Common myeloid progenitor, CD34-positive (primary cell): ENCODE results near the gene ZBTB3.

ENCODE experiments used
- CTCF ChIA-PET: fragments of 350-600 bp; sonication (Branson Sonifier 250); formaldehyde crosslinking; loops from one replicate; lab custom pipeline; 2021; ENCODE audit warnings: antibody characterized with exemption; lab: Charles Lee
- POLR2A ChIA-PET: fragments of 350-600 bp; sonication (Branson Sonifier 250); formaldehyde crosslinking; loops from one replicate; lab custom pipeline; 2021; ENCODE audit warnings: antibody characterized with exemption; lab: Charles Lee
- DNase-seq, 3 donors: peaks; one replicate each; pipeline versions ENCODE4 v3.0.0 to v3.0.0-alpha.2; 2013
- H3K27ac ChIP-seq, 2 experiments: 1 replicate in 1 of 2; 2 replicates in 1 of 2; pipeline ENCODE4 v1.7.0; 2013; ENCODE audit warnings: inconsistent platforms in 2 of 2, low read length in 2 of 2, mild to moderate bottlenecking in 2 of 2, low read depth in 1 of 2, moderate library complexity in 1 of 2; ENCODE audit not compliant: severe bottlenecking in 2 of 2, insufficient read depth in 1 of 2, poor library complexity in 1 of 2
- H3K27me3 ChIP-seq, 5 experiments: replicated peaks in 2 of 5; 1 replicate in 3 of 5; 2 replicates in 2 of 5; pipeline versions ENCODE4 v1.6.1 to v1.7.0; 2013; ENCODE audit warnings: low read length in 4 of 5, mild to moderate bottlenecking in 2 of 5, moderate library complexity in 2 of 5, inconsistent platforms in 1 of 5; ENCODE audit not compliant: insufficient read depth in 5 of 5, control insufficient read depth in 4 of 5
- H3K36me3 ChIP-seq, 4 experiments: 1 replicate in 2 of 4; 2 replicates in 2 of 4; pipeline versions ENCODE4 v1.6.1 to v1.7.0; 2013; ENCODE audit warnings: low read length in 3 of 4, control low read depth in 1 of 4, mild to moderate bottlenecking in 1 of 4; ENCODE audit not compliant: control insufficient read depth in 4 of 4, insufficient read depth in 4 of 4
- H3K4me1 ChIP-seq, 4 experiments: 1 replicate in 3 of 4; 2 replicates in 1 of 4; pipeline versions ENCODE4 v1.6.1 to v1.7.1; 2013; ENCODE audit warnings: low read length in 3 of 4, mild to moderate bottlenecking in 3 of 4, control low read depth in 1 of 4, inconsistent platforms in 1 of 4, moderate library complexity in 1 of 4; ENCODE audit not compliant: control insufficient read depth in 4 of 4, insufficient read depth in 4 of 4; ENCODE audit errors: control extremely low read depth in 1 of 4
- H3K4me3 ChIP-seq, 7 experiments: 1 replicate in 4 of 7; 2 replicates in 3 of 7; pipeline versions ENCODE4 v1.5.1 to v1.7.0; 2013; ENCODE audit warnings: mild to moderate bottlenecking in 7 of 7, low read length in 6 of 7, moderate library complexity in 6 of 7, inconsistent platforms in 2 of 7, low read depth in 2 of 7, control low read depth in 1 of 7; ENCODE audit not compliant: insufficient read depth in 4 of 7, control insufficient read depth in 1 of 7; ENCODE audit errors: extremely low read depth in 1 of 7
- H3K9me3 ChIP-seq, 5 experiments: 1 replicate in 4 of 5; 2 replicates in 1 of 5; pipeline versions ENCODE4 v1.6.1 to v1.7.1; 2013; ENCODE audit warnings: low read length in 4 of 5, mild to moderate bottlenecking in 2 of 5, inconsistent platforms in 1 of 5, low read depth in 1 of 5, moderate library complexity in 1 of 5; ENCODE audit not compliant: control insufficient read depth in 4 of 5, insufficient read depth in 2 of 5; ENCODE audit errors: control extremely low read depth in 1 of 5
- WGBS: methylation state at CpG from one replicate; pipeline ENCODE4 v1.1.5; 2013; ENCODE audit not compliant: insufficient coverage; 5-methylcytosine and 5-hydroxymethylcytosine counted together

The ZBTB3 gene

DNA sequence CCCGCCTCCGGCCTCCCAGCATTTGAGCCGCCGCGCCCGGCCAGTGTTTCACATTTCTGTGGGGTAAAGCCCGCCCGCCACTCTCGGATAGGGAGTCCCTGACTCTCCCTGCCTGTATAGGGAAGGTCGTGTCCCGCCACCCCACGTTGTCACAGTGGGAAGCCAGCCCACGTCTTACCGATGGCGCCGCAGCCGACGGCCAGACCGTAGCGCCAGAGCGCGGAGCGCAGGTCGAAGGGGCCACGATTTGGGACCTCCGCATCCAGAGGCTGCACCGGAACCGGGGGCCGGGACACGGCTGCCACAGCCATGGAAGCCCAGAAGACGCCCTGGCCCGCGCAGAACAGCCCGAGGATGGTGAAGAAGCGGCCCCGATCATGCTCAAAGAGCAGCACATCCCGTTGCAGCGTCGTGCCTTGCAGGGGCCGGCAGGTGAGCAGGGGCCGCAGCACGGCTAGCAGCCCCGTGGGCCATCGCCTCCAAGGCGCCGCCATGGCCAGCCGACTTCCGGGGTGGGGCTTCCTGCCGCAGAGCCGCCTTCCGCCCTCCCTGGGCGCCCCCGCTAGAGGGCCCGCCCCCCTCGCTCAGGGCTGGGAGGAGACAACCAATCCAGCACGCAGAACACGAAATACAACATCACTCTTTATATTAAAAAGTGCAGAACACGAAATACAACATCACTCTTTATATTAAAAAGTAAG is 37.7 kb upstream of the ZBTB3 start, which contains the start of gene TMEM223:
TSS of gene TMEM223 (minus strand) at position 506 of the 701 bp plus-strand sequence. CDS start at position 494, 12 bp downstream.
- H3K36me3 ChIP-seq: peaks cover 17 to 62% (median 44%) of the 10 kb centered on the region in 4 experiments
- ChIA-PET CTCF (interaction anchor here (1.2 to 1.6 kb wide), 3 partner anchors 12 to 24 kb away, joined by 3 to 6 read pairs (median 5); partner anchors contain the start of gene NXF1), POLR2A (interaction anchor here (1.0 to 2.6 kb wide), 3 partner anchors 9 to 64 kb away, joined by 3 to 6 read pairs (median 3); partner anchors contain the start of genes HNRNPUL2, STX5 and TTC9C)
- peak within 1 kb of the TSS; percentile 66 to 88 for H3K27ac ChIP-seq
- no peaks in the 10 kb centered on the region for H3K9me3 ChIP-seq
- peak; percentile 82 to 91 (median 87) for DNase-seq
- peak within 1 kb of the TSS; percentile 81 to 98 (median 89) for H3K4me3 ChIP-seq
- H3K4me1 ChIP-seq: peaks cover 8 to 44% (median 40%) of the 10 kb centered on the region in 4 experiments
- WGBS: under 1% methylated on average over 47 of the region's 58 CpGs
- H3K27me3 ChIP-seq: no peaks in the 10 kb centered on the region

DNA sequence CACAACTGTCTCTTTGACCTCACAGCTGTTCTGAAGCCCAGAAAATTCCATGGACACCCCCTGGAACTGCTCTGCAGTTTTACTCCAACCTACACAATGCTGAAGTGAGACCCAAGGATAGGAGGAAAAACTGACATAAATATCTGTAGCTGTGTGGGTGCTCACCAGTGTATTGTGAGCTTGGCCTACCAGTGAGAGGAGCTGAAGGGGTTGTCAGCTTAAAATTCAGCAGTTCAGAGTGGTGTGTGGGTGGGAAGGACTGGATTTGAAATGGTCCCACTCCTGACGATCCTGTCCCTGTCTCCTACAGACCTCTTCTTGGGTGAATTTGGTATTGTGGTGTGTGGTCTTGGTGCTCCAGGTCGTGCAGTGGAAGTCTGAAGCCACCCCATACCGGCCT is 35.6 kb upstream of the ZBTB3 start:
- ChIA-PET POLR2A (interaction anchor here (0.6 to 2.2 kb wide), 6 partner anchors 15 to 126 kb away, joined by 3 to 11 read pairs (median 4); partner anchors contain the start of genes NXF1 and WDR74), CTCF (interaction anchor here (0.9 to 7.3 kb wide), 7 partner anchors 13 to 92 kb away, joined by 3 to 54 read pairs (median 5); partner anchors contain the start of genes NXF1, SLC3A2, TTC9C and WDR74)
- DNase-seq: no peak
- 100% methylated on average over 1 of the region's 3 CpGs for WGBS
- peaks cover 10 to 53% (median 47%) of the 10 kb centered on the region in 4 experiments for H3K4me1 ChIP-seq
- H3K27me3 ChIP-seq: no peaks in the 10 kb centered on the region
- H3K27ac ChIP-seq: peak overlapping the region in 1 of 2 experiments; percentile 22
- no peaks in the 10 kb centered on the region for H3K9me3 ChIP-seq
- no peak overlapping the region for H3K4me3 ChIP-seq
- peaks cover 13 to 51% (median 28%) of the 10 kb centered on the region in 4 experiments for H3K36me3 ChIP-seq

DNA sequence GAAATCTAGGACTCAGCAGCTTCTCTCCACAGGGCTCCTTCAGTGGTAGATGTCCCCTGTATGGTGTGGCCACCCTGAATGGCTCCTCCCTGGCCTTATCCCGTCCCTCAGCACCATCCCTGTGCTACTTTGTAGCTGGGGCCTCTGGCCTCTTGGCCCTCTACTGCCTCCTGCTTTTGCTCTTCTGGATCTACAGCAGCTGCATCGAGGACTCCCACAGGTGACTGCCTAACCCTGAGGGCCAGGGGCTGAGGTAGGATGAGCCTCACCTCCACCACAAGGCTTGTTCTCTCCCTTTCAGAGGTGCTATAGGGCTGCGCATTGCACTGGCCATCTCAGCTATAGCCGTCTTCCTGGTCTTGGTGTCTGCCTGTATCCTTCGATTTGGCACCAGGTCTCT is 35.0 kb upstream of the ZBTB3 start:
- ChIA-PET CTCF (interaction anchor here (0.9 to 7.3 kb wide), 8 partner anchors 15 to 92 kb away, joined by 3 to 54 read pairs (median 5); partner anchors contain the start of genes NXF1, SLC3A2, TTC9C and WDR74), POLR2A (interaction anchor here (0.6 to 3.7 kb wide), 5 partner anchors 15 to 58 kb away, joined by 3 to 65 read pairs (median 4); partner anchors contain the start of genes NXF1 and WDR74)
- Histone ChIP-seq H3K9me3 (no peaks in the 10 kb centered on the region), H3K4me3 (peak overlapping the region in 1 of 7 experiments; percentile 10), H3K4me1 (peaks cover 10 to 53% (median 47%) of the 10 kb centered on the region in 4 experiments), H3K27ac (peak overlapping the region in 1 of 2 experiments; percentile 88), H3K36me3 (peaks cover 10 to 45% (median 22%) of the 10 kb centered on the region in 4 experiments), H3K27me3 (no peaks in the 10 kb centered on the region)
- WGBS: 96% methylated on average over 4 of the region's 5 CpGs
- DNase-seq: no peak

DNA sequence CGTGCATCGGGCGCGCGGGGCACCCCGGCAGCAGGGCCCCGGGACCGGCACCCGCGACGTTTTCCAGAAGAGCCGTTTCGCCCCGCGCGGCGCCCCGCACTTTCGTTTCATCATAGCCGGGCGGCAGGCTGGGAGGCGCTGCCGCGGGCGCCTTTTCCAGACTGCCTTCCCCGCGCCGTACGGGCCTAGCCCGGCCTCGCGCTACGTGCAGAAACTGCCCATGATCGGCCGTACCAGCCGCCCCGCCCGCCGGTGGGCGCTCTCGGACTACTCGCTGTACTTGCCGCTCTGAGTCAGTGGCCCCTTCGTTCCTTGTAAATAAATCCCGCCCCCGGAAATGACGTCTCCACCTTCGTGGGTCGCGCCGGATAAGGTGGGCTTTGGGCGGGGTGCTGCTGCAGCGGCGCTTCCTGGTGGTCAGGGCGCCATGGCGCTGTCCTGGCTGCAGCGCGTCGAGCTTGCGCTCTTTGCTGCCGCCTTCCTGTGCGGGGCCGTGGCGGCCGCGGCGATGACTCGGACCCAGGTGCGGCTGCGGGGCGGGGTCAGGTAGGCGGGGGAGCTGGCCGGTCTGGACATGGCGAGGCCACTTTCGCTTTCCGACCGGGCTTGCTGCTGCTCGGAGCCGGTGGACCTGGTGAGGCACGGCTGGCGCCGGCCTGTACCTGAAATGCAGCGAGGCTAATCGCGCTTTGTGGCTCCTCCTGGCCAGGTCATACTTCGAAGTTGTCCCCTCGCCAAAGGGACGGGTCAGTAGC is 33.2 kb upstream of the ZBTB3 start, which contains the start of gene TMEM179B:
TSS of gene TMEM179B (plus strand) at position 398 of the 755 bp plus-strand sequence. CDS start at position 428, 30 bp downstream.
- Histone ChIP-seq H3K4me1 (peaks cover 10 to 48% (median 40%) of the 10 kb centered on the region in 4 experiments), H3K27ac (peak within 1 kb of the TSS; percentile 72 to 88), H3K36me3 (peaks cover 6 to 43% (median 24%) of the 10 kb centered on the region in 4 experiments), H3K4me3 (peak within 1 kb of the TSS; percentile 75 to 100 (median 97)), H3K27me3 (no peaks in the 10 kb centered on the region), H3K9me3 (no peaks in the 10 kb centered on the region)
- POLR2A ChIA-PET: interaction anchor here (0.8 to 3.7 kb wide), 15 partner anchors 10 to 196 kb away, joined by 3 to 65 read pairs (median 5); partner anchors contain the start of genes HNRNPUL2, SLC3A2, TAF6L and TTC9C
- 0% methylated on average over 74 of the region's 88 CpGs for WGBS
- CTCF ChIA-PET: interaction anchor here (0.6 to 7.3 kb wide), 32 partner anchors 8 to 196 kb away, joined by 3 to 54 read pairs (median 4); partner anchors contain the start of genes POLR2G, SLC3A2, TAF6L and TEX54
- DNase-seq: peak; percentile 98 to 99 (median 99)

DNA sequence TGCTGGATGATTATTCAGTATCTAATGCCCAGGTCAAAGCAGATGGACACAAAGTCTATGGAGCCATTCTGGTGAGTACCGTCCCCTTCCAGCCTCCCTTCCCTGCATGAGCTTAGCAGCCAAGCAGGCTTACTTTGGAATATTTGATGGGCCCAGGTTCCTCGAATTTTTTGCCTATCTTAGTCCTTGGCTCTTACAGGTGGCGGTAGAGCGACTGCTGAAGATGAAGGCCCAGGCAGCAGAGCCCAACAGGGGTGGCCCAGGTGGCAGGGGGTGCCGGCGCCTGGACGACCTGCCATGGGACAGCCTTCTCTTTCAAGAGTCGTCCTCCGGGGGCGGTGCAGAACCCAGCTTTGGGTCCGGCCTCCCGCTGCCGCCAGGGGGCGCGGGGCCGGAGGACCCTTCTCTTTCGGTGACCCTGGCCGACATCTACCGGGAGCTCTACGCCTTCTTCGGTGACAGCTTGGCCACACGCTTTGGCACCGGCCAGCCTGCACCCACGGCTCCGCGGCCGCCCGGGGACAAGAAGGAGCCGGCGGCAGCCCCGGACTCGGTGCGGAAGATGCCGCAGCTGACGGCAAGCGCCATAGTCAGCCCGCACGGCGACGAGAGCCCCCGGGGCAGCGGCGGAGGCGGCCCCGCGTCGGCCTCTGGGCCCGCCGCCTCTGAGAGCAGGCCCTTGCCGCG is 32.5 kb upstream of the ZBTB3 start:
- H3K36me3 ChIP-seq: peaks cover 6 to 46% (median 28%) of the 10 kb centered on the region in 4 experiments
- POLR2A ChIA-PET: interaction anchor here (0.5 to 3.7 kb wide), 15 partner anchors 11 to 1358 kb away, joined by 3 to 65 read pairs (median 5); partner anchors contain the start of genes HNRNPUL2, SLC3A2, TAF6L and TTC9C

More for the DNA sequence above, 32.5 kb upstream of the ZBTB3 start:
- Histone ChIP-seq H3K9me3 (no peaks in the 10 kb centered on the region), H3K27ac (peak overlapping the region; percentile 72 to 88), H3K4me1 (peaks cover 10 to 43% (median 36%) of the 10 kb centered on the region in 4 experiments), H3K4me3 (peak overlapping the region; percentile 75 to 100 (median 97)), H3K27me3 (no peaks in the 10 kb centered on the region)
- CTCF ChIA-PET: interaction anchor here (0.6 to 7.3 kb wide), 34 partner anchors 8 to 195 kb away, joined by 3 to 54 read pairs (median 5); partner anchors contain the start of genes POLR2G, SLC3A2, TAF6L and TTC9C
- DNase-seq: peak; percentile 83 to 87 (median 86)
- 3% methylated on average over 50 of the region's 51 CpGs for WGBS
